ENCODE data around the gene MLF2. TPM values are rescaled to one million over a fixed set of nuclear protein-coding genes. Genes with fewer than 3 reads are reported as not detected.

MLF2 gene
- total RNA-seq, 1 experiment from 2014 or later = 244 TPM

GRCh38 chr12:6788972-6789924, 36.3 kb upstream of the MLF2 start, which contains the start of gene CD4:
TSS of gene CD4 (plus strand) at chr12:6789528. CDS start at chr12:6800139, 10,611 bp downstream.
- no peak within 1 kb of the TSS for H2BK20ac ChIP-seq (ENCODE audit: low read depth, low read length, poor library complexity, severe bottlenecking)
- no peak within 1 kb of the TSS for H3T11ph ChIP-seq (ENCODE audit: low read length)
- H3K9me3 ChIP-seq (ENCODE audit: control insufficient read depth, low read depth, low read length) = no peaks in the 10 kb centered on the region
- H3K18ac ChIP-seq (ENCODE audit: insufficient read length, low read depth, low read length) = no peak within 1 kb of the TSS
- H3K79me2 ChIP-seq (ENCODE audit: insufficient read depth, low read length) = no peaks in the 10 kb centered on the region
- no peak within 1 kb of the TSS for H2AK5ac ChIP-seq (ENCODE audit: insufficient read length, low read length)
- H3K27me3 ChIP-seq (ENCODE audit: insufficient read depth, low read length) = no peaks in the 10 kb centered on the region; the same call in 1 of the 2 replicates
- H3K27ac ChIP-seq (ENCODE audit: insufficient read length, low read depth, low read length) = no peak within 1 kb of the TSS
- peaks cover 5% of the 10 kb centered on the region; the same call in 1 of the 2 replicates for H3K4me1 ChIP-seq (ENCODE audit: insufficient read depth, low read length)
- H2BK15ac ChIP-seq (ENCODE audit: low read depth, low read length) = no peak within 1 kb of the TSS
- H3K79me1 ChIP-seq (ENCODE audit: insufficient read depth, low read depth, low read length, poor library complexity, severe bottlenecking) = no peaks in the 10 kb centered on the region
- no peak within 1 kb of the TSS for H3K4ac ChIP-seq (ENCODE audit: low read depth, low read length)
- TF ChIP-seq, protein P1, sequence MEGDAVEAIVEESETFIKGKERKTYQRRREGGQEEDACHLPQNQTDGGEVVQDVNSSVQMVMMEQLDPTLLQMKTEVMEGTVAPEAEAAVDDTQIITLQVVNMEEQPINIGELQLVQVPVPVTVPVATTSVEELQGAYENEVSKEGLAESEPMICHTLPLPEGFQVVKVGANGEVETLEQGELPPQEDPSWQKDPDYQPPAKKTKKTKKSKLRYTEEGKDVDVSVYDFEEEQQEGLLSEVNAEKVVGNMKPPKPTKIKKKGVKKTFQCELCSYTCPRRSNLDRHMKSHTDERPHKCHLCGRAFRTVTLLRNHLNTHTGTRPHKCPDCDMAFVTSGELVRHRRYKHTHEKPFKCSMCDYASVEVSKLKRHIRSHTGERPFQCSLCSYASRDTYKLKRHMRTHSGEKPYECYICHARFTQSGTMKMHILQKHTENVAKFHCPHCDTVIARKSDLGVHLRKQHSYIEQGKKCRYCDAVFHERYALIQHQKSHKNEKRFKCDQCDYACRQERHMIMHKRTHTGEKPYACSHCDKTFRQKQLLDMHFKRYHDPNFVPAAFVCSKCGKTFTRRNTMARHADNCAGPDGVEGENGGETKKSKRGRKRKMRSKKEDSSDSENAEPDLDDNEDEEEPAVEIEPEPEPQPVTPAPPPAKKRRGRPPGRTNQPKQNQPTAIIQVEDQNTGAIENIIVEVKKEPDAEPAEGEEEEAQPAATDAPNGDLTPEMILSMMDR (conservative IDR thresholded peaks at IDR 0.05) = no peak
- Mint-ChIP-seq H3K9me3 (no peaks in the 10 kb centered on the region), H3K27me3 (ENCODE audit: low read depth) (peaks cover 23% of the 10 kb centered on the region), H3K27ac (peak within 1 kb of the TSS in 1 of 3 experiments; percentile 21; a peak in 1 of 7 replicates), H3K36me3 (ENCODE audit: insufficient read depth in 1 of 3, low read depth in 3 of 3) (no peaks in the 10 kb centered on the region; a peak in 1 of 7 replicates), H3K4me1 (peaks cover 29 to 34% of the 10 kb centered on the region in 2 experiments), H3K4me3 (no peak within 1 kb of the TSS)
- no peak within 1 kb of the TSS for H2BK120ac ChIP-seq (ENCODE audit: low read depth, low read length, poor library complexity, severe bottlenecking)
- no peaks in the 10 kb centered on the region for H3K23me2 ChIP-seq (ENCODE audit: insufficient read length, low read depth, low read length, poor library complexity, severe bottlenecking)
- DNase-seq = peak; percentile 60
- no peak within 1 kb of the TSS for H3K56ac ChIP-seq (ENCODE audit: insufficient read length, low read depth, low read length)
- H3K14ac ChIP-seq (ENCODE audit: insufficient read depth, low read length) = no peak within 1 kb of the TSS
- H2AFZ ChIP-seq (ENCODE audit: low read length) = no peak within 1 kb of the TSS
- H2BK5ac ChIP-seq (ENCODE audit: insufficient read length, low read length) = no peak within 1 kb of the TSS
- H3K4me2 ChIP-seq (ENCODE audit: insufficient read depth, insufficient read length, low read length) = no peak within 1 kb of the TSS
- H3K23ac ChIP-seq (ENCODE audit: insufficient read length, low read depth, low read length) = no peak within 1 kb of the TSS
- no peak within 1 kb of the TSS for H4K5ac ChIP-seq (ENCODE audit: insufficient read length, low read depth, low read length)
- H2BK12ac ChIP-seq (ENCODE audit: insufficient read length, low read depth, low read length) = no peak within 1 kb of the TSS
- no peaks in the 10 kb centered on the region for H4K20me1 ChIP-seq (ENCODE audit: control insufficient read depth, insufficient read depth, insufficient read length)
- no CpG with 5 or more reads among the region's 18 CpGs for WGBS (ENCODE audit: extremely low coverage, insufficient read length, low lambda C conversion rate)
- H3K9ac ChIP-seq (ENCODE audit: extremely low read depth, insufficient read length, low read length) = no peak within 1 kb of the TSS
- no peak within 1 kb of the TSS for H4K8ac ChIP-seq (replicated peaks; ENCODE audit: insufficient read length, low read depth, low read length)
- no peak within 1 kb of the TSS for H4K91ac ChIP-seq (ENCODE audit: insufficient read length, low read depth, low read length)

Measured in H9 (cell line).